Smooth muscle cell (in vitro differentiated cells): ENCODE results near the gene CLEC4M. TPM values are rescaled to one million over a fixed set of nuclear protein-coding genes. Genes with fewer than 3 reads are reported as not detected.

Experiments
- DNase-seq: peaks from one replicate; lab custom pipeline; 2025; ENCODE audit not compliant: unreplicated experiment; lab: John Stamatoyannopoulos, UW
- H2AFZ ChIP-seq: fragments of 200-600 bp; sonication (generic); 2 replicates; pipeline ENCODE4 v1.6.0; 2016; ENCODE audit warnings: antibody characterized with exemption, low read depth, mild to moderate bottlenecking
- H3F3A ChIP-seq: fragments of 200-600 bp; sonication (generic); 2 replicates; pipeline ENCODE4 v1.6.0; 2017; ENCODE audit warnings: antibody characterized with exemption, low read depth
- H3K27ac ChIP-seq: fragments of 200-600 bp; sonication (generic); 2 replicates; pipeline ENCODE4 v1.5.1; 2016; ENCODE audit warnings: low read depth, mild to moderate bottlenecking
- H3K27me3 ChIP-seq: fragments of 200-600 bp; sonication (generic); 2 replicates; pipeline ENCODE4 v1.6.1; 2016; ENCODE audit warnings: low read depth, mild to moderate bottlenecking
- H3K36me3 ChIP-seq: fragments of 200-600 bp; sonication (generic); 2 replicates; pipeline ENCODE4 v1.5.1; 2016; ENCODE audit warnings: low read depth
- H3K4me1 ChIP-seq: fragments of 200-600 bp; sonication (generic); 2 replicates; pipeline ENCODE4 v1.5.1; 2016; ENCODE audit warnings: low read depth
- H3K4me2 ChIP-seq: fragments of 200-600 bp; sonication (generic); 2 replicates; pipeline ENCODE4 v1.6.0; 2016; ENCODE audit warnings: mild to moderate bottlenecking
- H3K4me3 ChIP-seq: fragments of 200-600 bp; sonication (generic); 2 replicates; pipeline ENCODE4 v1.5.1; 2016; ENCODE audit warnings: mild to moderate bottlenecking
- H3K79me2 ChIP-seq: fragments of 200-600 bp; sonication (generic); 2 replicates; pipeline ENCODE4 v1.6.0; 2016; ENCODE audit warnings: low read depth, mild to moderate bottlenecking
- H3K9ac ChIP-seq: fragments of 200-600 bp; sonication (generic); 2 replicates; pipeline ENCODE4 v1.6.0; 2016; ENCODE audit warnings: low read depth
- H3K9me3 ChIP-seq: fragments of 200-600 bp; sonication (generic); replicated peaks from 2 replicates; pipeline ENCODE4 v1.5.1; 2016; ENCODE audit warnings: low read depth
- H4K20me1 ChIP-seq: fragments of 200-600 bp; sonication (generic); 2 replicates; pipeline ENCODE4 v1.6.0; 2016; ENCODE audit warnings: low read depth
- WGBS: methylation state at CpG from one replicate; pipeline ENCODE4 v1.1.7; 2016; ENCODE audit warnings: low lambda C conversion rate; 5-methylcytosine and 5-hydroxymethylcytosine counted together
- polyA plus RNA-seq: library from polyadenylated mRNA; unstranded; fragments of >200 nt; fragmentation: Nextera tagmentation; extraction: Ambion mirVana; gene quantifications from 2 replicates; pipeline ENCODE4 v1.2.1, GENCODE V29; 2016
- total RNA-seq: library from RNA; depleted of rRNA; stranded (reverse); fragments of >200 nt; gene quantifications from 2 replicates; pipeline ENCODE4 v1.2.3, GENCODE V29; 2014
- TF ChIP-seq, protein P1 (sequence below): fragments of 200-600 bp; sonication (generic); IDR thresholded peaks from 2 replicates; pipeline ENCODE4 v1.5.1; 2017; ENCODE audit warnings: borderline replicate concordance, mild to moderate bottlenecking, antibody characterized with exemption; ENCODE audit not compliant: insufficient read depth, poor library complexity, severe bottlenecking

Gene CLEC4M
- total and polyA plus RNA-seq, 2 experiments from 2014 or later, result not detected

DNA sequence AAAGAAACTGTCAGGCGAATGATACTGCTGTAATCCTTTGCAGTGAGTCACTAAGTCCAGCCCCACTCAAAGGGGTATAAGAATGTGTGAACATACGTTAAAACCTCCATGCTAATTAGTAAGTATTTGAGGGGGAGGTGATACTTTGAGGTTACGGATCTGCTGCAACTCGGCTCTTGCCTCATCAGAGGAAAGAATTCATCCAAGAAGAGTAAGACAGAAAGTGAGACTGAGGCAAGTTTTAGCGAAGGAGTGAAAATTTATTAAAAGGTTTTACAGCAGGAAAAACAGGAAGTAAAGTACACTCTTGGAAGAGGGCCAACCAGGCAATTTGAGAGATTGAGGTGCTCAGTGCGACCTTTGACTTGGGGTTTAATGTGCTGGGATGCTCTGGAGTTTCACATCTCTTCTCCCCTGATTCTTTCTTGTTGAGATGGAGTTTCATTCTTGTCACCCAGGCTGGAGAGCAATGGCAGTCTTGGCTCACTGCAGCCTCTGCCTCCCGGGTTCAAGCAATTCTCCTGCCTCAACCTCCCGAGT, 9.8 kb downstream of the CLEC4M start:
- Histone ChIP-seq H3K4me2 (peak overlapping the region; percentile 19), H3K4me3 (no peak overlapping the region), H3K9me3 (no peaks in the 10 kb centered on the region), H2AFZ (no peak overlapping the region), H3K4me1 (no peaks in the 10 kb centered on the region), H3K36me3 (no peaks in the 10 kb centered on the region), H4K20me1 (no peaks in the 10 kb centered on the region), H3F3A (no peaks in the 10 kb centered on the region), H3K27ac (no peak overlapping the region), H3K27me3 (peaks cover 12% of the 10 kb centered on the region), H3K9ac (no peak overlapping the region), H3K79me2 (no peaks in the 10 kb centered on the region)
- TF ChIP-seq, protein P1, sequence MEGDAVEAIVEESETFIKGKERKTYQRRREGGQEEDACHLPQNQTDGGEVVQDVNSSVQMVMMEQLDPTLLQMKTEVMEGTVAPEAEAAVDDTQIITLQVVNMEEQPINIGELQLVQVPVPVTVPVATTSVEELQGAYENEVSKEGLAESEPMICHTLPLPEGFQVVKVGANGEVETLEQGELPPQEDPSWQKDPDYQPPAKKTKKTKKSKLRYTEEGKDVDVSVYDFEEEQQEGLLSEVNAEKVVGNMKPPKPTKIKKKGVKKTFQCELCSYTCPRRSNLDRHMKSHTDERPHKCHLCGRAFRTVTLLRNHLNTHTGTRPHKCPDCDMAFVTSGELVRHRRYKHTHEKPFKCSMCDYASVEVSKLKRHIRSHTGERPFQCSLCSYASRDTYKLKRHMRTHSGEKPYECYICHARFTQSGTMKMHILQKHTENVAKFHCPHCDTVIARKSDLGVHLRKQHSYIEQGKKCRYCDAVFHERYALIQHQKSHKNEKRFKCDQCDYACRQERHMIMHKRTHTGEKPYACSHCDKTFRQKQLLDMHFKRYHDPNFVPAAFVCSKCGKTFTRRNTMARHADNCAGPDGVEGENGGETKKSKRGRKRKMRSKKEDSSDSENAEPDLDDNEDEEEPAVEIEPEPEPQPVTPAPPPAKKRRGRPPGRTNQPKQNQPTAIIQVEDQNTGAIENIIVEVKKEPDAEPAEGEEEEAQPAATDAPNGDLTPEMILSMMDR, result no peak
- 34% methylated on average over 8 of the region's 8 CpGs for WGBS
- no peak for DNase-seq

DNA sequence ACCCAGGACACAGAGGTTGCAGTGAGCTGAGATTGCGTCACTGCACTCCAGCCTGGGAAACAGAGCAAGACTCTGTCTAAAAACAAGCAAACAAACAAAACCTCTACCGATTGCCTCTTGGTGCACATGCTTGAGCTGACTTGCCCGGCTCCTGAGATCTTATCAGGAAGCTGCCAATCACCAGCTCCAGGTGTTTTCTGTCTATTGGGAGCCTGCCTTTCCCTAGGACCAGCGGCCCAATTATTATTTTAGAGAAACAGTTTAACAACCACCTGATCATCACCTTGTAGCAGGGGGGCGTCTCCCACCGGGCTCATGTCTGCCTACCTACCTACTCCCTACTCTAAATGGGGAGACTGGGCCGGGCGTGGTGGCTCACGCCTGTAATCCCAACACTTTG, 10.8 kb downstream of the CLEC4M start:
- H3K4me3 ChIP-seq, result no peak overlapping the region
- H4K20me1 ChIP-seq, result no peaks in the 10 kb centered on the region
- H3K27me3 ChIP-seq, result peaks cover 9% of the 10 kb centered on the region
- H3K9me3 ChIP-seq, result no peaks in the 10 kb centered on the region
- H3K79me2 ChIP-seq, result no peaks in the 10 kb centered on the region
- no peaks in the 10 kb centered on the region for H3F3A ChIP-seq
- no peaks in the 10 kb centered on the region for H3K36me3 ChIP-seq
- TF ChIP-seq, protein P1, result no peak
- no peak overlapping the region for H3K9ac ChIP-seq
- no peaks in the 10 kb centered on the region for H3K4me1 ChIP-seq
- DNase-seq, result no peak
- H3K27ac ChIP-seq, result no peak overlapping the region
- H3K4me2 ChIP-seq, result no peak overlapping the region
- WGBS, result 82% methylated on average over 9 of the region's 9 CpGs
- H2AFZ ChIP-seq, result no peak overlapping the region

DNA sequence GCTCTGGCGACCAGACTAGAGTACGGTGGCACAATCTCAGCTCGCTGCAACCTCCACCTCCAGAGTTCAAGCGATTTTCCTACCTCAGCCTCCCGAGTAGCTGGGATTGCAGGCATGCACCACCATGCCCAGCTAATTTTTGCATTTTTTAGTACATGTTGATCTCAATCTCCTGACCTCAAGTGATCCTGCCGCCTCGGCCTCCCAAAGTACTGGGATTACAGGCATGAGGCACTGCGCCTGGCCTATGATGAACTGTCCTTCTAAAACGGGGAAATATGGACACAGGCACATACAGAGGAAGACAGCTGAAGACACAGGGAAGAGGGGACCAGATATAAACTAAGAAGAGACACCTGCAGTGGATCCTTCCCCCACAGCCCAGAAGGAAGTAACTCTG, 12.7 kb downstream of the CLEC4M start:
- DNase-seq, result no peak
- Histone ChIP-seq H3F3A (no peaks in the 10 kb centered on the region), H4K20me1 (no peaks in the 10 kb centered on the region), H3K4me1 (no peaks in the 10 kb centered on the region), H3K4me2 (no peak overlapping the region), H3K9ac (no peak overlapping the region), H3K79me2 (no peaks in the 10 kb centered on the region), H3K27me3 (peaks cover 9% of the 10 kb centered on the region), H3K27ac (no peak overlapping the region), H3K36me3 (no peaks in the 10 kb centered on the region), H3K9me3 (no peaks in the 10 kb centered on the region), H3K4me3 (no peak overlapping the region), H2AFZ (no peak overlapping the region)
- WGBS, result 92% methylated on average over 9 of the region's 9 CpGs
- TF ChIP-seq, protein P1, result no peak

DNA sequence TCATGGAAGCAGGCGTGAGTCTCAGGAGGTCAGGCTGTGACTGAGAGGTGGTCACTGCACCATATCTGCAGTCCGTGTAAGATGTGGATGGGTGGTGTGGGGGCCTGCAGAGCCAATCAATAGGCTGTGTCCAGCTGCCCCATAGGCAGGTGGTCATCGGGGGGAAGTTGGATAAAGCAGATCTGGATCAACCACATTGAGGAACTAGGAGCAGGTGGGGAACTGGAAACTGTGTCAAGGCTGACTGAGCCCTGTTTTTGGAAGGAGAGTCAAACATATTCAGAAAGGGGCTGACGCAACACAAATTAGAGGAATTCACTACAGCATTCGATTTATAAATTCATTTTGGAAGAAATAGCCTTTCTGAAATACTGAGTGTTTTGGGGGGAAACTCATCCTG, 15.0 kb downstream of the CLEC4M start:
- peaks cover 15% of the 10 kb centered on the region for H3K27me3 ChIP-seq
- H3K4me3 ChIP-seq, result no peak overlapping the region

More for the DNA sequence above, 15.0 kb downstream of the CLEC4M start:
- Histone ChIP-seq H3K4me2 (no peak overlapping the region), H3K9ac (no peak overlapping the region), H2AFZ (no peak overlapping the region), H3K27ac (no peak overlapping the region), H3K9me3 (no peaks in the 10 kb centered on the region), H3F3A (no peaks in the 10 kb centered on the region), H4K20me1 (no peaks in the 10 kb centered on the region), H3K4me1 (no peaks in the 10 kb centered on the region), H3K79me2 (no peaks in the 10 kb centered on the region), H3K36me3 (no peaks in the 10 kb centered on the region)
- TF ChIP-seq, protein P1, result no peak
- no peak for DNase-seq
- 92% methylated on average over 5 of the region's 5 CpGs for WGBS
